ENCODE measurements around the gene RPS4Y2.

RPS4Y2 gene

GRCh38 chrY:20755808-20756207 lies at the start of gene RPS4Y2:
Gene RPS4Y2 (plus strand): TSS chrY:20756108. CDS start chrY:20756164, 56 bp downstream.
- DNase-seq (ENCODE audit: low read depth in 2 of 2): no peak

GRCh38 chrY:20714391-20714790 lies 41.5 kb upstream of the RPS4Y2 start:
- DNase-seq (ENCODE audit: low read depth in 2 of 2): no peak

GRCh38 chrY:20726184-20726907 lies 29.6 kb upstream of the RPS4Y2 start:
- no peak for DNase-seq (ENCODE audit: low read depth in 2 of 2)

DNA sequence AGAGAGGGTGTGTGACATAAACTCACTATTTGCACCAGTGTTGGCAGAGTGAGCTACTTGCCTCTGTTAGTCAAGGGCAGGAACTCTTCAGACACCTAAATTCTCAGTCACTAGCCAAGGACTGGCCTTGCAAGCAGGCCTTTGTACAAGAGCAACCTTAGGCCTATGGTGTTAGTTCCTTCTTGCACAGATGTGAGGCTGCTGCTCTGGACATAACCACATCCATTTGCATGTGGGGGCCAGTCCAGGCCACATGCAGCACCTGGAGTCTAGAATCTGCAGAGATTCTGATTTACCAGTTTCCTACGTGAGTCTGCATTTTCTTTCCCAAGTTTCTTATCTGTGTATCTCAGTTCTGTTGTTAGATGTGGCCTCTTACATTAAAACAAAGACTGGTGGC lies 20.7 kb upstream of the RPS4Y2 start:
- no peak for DNase-seq (ENCODE audit: low read depth in 2 of 2)

DNA sequence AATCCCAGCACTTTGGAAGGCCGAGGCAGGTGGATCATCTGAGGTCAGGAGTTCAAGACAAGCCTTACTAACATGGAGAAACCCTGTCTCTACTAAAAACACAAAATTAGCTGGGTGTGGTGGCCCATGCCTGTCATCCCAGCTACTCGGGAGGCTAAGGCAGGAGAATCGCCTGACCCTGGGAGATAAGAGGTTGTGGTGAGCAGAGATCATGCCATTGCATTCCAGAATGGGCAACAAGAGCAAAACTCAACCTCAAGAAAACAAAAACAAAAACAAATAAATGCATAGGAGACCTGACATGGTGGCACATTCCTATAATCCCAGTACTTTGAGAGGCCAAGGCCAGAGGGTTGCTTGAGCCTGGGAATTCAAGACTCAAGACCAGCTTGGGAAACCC lies 16.1 kb upstream of the RPS4Y2 start:
- no peak for DNase-seq (ENCODE audit: low read depth in 2 of 2)

DNA sequence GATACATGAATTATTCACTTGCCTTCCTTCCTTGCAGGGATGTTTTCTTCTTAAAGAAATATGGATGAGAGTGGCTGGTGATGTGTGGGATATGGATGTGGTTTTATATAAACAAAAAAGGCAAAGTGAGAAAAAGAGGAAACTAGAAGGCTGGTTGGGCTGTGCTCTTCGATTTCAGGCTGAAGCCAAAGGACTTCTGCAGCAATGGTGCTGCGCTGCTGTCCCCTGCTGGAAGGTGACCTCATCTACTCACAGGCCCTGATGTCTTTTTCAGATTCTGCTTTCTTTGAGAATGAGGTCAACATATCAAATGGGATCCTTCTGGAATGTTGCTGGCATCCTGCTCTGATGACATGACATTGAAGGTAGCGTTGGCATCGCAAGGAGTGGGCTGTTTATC lies 15.3 kb upstream of the RPS4Y2 start:
- no peak for DNase-seq (ENCODE audit: low read depth in 2 of 2)

DNA sequence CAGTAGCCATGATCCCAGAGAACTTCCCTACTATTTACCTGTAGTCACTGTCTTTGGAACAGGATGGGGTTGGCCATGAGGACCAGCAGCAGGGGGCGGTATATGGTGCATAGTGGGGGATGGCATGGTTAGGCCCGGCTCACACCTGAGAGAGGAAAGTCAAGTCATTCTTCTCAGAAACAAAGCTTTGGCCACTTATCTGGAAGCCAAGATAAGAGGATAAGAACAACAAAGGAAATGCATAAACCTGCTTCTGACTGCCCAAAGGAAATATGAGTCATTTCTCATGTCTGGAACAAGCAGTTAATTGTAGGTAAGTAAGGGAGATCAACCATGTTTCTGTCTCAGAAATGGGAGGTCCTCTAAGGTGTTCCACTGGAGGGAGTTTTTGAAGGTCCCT lies 10.8 kb upstream of the RPS4Y2 start:
- peak in 1 of 2 donors; percentile 1 for DNase-seq (ENCODE audit: low read depth in 2 of 2)

DNA sequence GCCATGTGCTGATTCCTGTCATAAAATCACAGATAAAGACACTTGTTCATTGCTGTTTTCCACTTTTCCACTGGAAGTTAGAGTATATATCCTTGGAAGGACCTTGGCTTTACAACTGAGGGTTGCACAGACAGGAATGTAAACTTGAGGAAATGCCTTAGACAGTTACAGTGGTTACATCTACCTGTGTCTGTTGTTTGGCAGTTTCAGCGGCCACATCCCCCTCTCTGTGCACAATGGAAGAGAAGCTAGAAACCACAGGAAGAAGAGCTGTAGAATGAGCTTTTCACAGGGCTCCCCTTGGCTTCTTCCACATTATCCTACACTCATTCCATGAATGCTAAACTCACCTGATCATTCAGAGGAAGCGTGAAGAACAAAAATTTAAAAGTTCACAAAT lies 9.0 kb upstream of the RPS4Y2 start:
- DNase-seq (ENCODE audit: low read depth in 2 of 2): no peak

GRCh38 chrY:20763869-20764268 lies 8.0 kb downstream of the RPS4Y2 start:
- no peak for DNase-seq (ENCODE audit: low read depth in 2 of 2)

- DNase-seq (ENCODE audit: low read depth in 2 of 2): no peak
Observed at GRCh38 chrY:20765117-20765516, 9.2 kb downstream of the RPS4Y2 start.

- no peak for DNase-seq (ENCODE audit: low read depth in 2 of 2)
Observed at GRCh38 chrY:20770755-20771154, 14.8 kb downstream of the RPS4Y2 start.

- no peak for DNase-seq (ENCODE audit: low read depth in 2 of 2)
Observed at GRCh38 chrY:20776104-20776503, 20.2 kb downstream of the RPS4Y2 start.

DNA sequence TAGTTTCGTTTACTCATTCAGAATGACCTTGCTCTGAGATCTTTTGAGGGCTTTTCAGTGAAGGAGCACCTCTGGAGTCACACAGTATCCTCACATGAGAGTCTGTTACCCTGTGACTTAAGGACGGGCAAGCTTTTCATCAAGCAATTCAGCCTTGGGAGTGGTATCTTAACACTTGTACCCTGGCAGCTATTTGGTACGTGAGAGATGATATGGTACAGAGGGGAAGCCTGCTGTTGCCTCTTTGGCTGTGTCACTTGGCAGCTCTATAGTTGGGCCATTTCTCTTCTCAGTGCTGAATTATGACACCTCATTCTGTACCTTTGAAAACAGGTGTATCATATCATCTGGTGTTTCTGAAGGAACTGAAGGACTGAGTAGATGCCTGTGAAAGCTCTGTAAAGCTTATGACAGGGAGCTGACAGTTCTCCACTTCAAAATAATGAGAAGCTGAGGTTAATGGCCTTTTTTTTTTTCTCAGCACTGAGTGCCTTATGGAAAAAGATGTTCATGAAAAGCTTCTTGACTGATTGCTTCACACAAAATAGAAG lies 24.3 kb downstream of the RPS4Y2 start:
- no peak for DNase-seq (ENCODE audit: low read depth in 2 of 2)

- DNase-seq (ENCODE audit: low read depth in 2 of 2): no peak
Observed at GRCh38 chrY:20780776-20781175, 24.9 kb downstream of the RPS4Y2 start.

DNA sequence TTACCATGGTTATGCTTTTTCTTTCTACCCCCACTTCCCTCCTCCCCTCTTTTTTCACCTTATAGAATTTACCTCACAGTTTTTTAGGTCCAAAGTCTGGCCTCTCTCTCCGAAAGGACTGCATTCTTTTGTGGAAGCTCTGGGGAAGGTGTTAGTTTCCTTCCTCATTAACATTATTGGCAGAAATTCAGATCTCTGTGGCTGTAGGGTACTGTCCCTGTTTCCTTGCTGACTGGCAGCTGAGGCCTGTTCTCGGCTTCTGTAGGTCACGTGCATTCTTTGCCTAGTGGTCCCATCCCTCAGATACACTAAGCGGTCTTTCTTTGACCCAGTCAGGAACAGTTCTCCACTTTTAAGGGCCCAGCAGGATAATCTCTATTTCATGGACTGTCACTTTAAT lies 25.5 kb downstream of the RPS4Y2 start:
- no peak for DNase-seq (ENCODE audit: low read depth in 2 of 2)

- no peak for DNase-seq (ENCODE audit: low read depth in 2 of 2)
Observed at GRCh38 chrY:20784965-20785364, 29.1 kb downstream of the RPS4Y2 start.

DNA sequence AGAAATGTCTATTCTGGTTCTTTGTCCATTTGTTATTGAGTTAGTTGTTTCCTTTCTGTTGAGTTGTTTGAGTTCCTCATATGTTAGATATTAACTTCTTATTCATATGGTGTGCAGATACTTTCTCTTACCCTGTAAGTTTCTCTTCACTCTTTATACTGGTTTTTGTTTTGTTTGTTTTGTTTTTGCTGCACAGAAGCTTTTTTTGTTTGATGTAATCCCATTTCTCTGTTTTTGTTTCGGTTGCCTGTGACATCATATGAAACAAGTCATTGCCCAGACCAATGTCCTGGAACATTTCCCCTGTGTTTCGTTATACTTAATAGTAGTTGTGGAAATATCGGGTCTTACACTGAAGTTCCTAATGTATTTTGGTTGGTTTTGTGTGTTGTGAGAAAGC lies 31.2 kb downstream of the RPS4Y2 start:
- DNase-seq (ENCODE audit: low read depth in 2 of 2): no peak

GRCh38 chrY:20798351-20799049 lies 42.6 kb downstream of the RPS4Y2 start:
- DNase-seq (ENCODE audit: low read depth in 2 of 2): no peak

DNA sequence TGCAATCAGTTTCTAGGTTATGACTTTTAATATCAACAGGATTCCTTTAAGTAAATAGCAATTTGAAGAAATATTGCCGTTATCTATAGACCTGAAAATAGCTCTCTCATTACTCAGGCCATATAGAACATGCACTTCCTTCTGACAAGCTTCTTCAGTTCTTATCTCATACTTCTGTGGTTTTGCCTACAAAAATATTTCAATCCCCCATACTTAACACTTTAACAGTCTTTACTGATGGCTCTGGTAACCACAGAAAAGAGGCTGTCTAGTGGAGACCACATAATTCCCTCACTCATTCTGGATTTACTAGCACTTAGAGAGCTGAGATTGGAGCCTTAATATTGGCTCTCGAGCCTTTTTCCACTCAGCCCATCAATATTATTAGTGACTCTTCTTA lies 46.8 kb downstream of the RPS4Y2 start:
- no peak for DNase-seq (ENCODE audit: low read depth in 2 of 2)

- no peak for DNase-seq (ENCODE audit: low read depth in 2 of 2)
Observed at GRCh38 chrY:20806243-20806642, 50.3 kb downstream of the RPS4Y2 start.

- DNase-seq (ENCODE audit: low read depth in 2 of 2): no peak
Observed at GRCh38 chrY:20813459-20813858, 57.6 kb downstream of the RPS4Y2 start.

GRCh38 chrY:20814794-20815193 lies 58.9 kb downstream of the RPS4Y2 start:
- no peak for DNase-seq (ENCODE audit: low read depth in 2 of 2)

- DNase-seq (ENCODE audit: low read depth in 2 of 2): no peak
Observed at GRCh38 chrY:20817067-20817466, 61.2 kb downstream of the RPS4Y2 start.
